Chondrocyte (in vitro differentiated cells): ENCODE results near the gene STK24. TPM values are rescaled to one million over a fixed set of nuclear protein-coding genes. Genes with fewer than 3 reads are reported as not detected.

Experiments
- DNase-seq: peaks from one replicate; pipeline ENCODE4 v3.0.0; 2021; ENCODE audit warnings: mixed read lengths, low spot score
- H3K27ac Mint-ChIP-seq: one replicate; pipeline ENCODE4 v1.8.0; 2021; ENCODE audit warnings: mild to moderate bottlenecking, moderate library complexity, mixed read lengths; ENCODE audit not compliant: unreplicated experiment
- H3K27me3 Mint-ChIP-seq: 2 replicates; pipeline ENCODE4 v1.8.0; 2021; ENCODE audit warnings: low read depth, mixed read lengths
- H3K36me3 Mint-ChIP-seq: 2 replicates; pipeline ENCODE4 v1.8.0; 2021; ENCODE audit warnings: low read depth, mixed read lengths
- H3K4me1 Mint-ChIP-seq: 2 replicates; pipeline ENCODE4 v1.8.0; 2021; ENCODE audit warnings: low read depth, mild to moderate bottlenecking, mixed read lengths
- H3K4me3 Mint-ChIP-seq: one replicate; pipeline ENCODE4 v1.8.0; 2021; ENCODE audit warnings: mild to moderate bottlenecking, moderate library complexity, mixed read lengths; ENCODE audit not compliant: unreplicated experiment
- H3K9me3 Mint-ChIP-seq: 2 replicates; pipeline ENCODE4 v1.8.0; 2021; ENCODE audit warnings: low read depth, mixed read lengths
- total RNA-seq: library from RNA; stranded (reverse); gene quantifications from 3 replicates; pipeline ENCODE4 v1.2.1, GENCODE V29; 2021
- TF ChIP-seq, protein P1 (sequence below): fragments of 200-600 bp; sonication (generic); IDR thresholded peaks from 2 replicates; pipeline ENCODE4 v1.5.0; 2021; ENCODE audit warnings: antibody characterized with exemption, mild to moderate bottlenecking, moderate library complexity

The STK24 gene
- total RNA-seq, 1 donor from 2014 or later = 100 TPM

DNA sequence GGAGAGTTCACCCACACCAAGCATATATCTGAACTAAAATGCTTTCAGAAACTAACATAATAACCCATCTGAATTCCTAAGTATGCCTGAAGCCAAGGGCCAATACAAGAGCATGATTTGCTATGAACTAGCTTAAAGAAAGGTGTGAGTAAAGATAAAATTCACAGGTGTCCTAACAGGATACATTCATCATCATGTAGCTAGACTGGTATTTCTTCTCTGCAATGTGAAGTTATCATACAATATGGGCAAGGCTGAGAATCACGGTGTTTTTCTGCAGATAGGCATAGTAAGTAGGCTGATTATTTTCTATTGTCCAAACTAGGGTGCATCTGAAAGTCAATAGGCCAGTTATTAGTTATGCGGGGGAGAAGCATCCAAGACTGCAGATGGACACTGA is 63.1 kb downstream of the STK24 start:
- TF ChIP-seq, protein P1, sequence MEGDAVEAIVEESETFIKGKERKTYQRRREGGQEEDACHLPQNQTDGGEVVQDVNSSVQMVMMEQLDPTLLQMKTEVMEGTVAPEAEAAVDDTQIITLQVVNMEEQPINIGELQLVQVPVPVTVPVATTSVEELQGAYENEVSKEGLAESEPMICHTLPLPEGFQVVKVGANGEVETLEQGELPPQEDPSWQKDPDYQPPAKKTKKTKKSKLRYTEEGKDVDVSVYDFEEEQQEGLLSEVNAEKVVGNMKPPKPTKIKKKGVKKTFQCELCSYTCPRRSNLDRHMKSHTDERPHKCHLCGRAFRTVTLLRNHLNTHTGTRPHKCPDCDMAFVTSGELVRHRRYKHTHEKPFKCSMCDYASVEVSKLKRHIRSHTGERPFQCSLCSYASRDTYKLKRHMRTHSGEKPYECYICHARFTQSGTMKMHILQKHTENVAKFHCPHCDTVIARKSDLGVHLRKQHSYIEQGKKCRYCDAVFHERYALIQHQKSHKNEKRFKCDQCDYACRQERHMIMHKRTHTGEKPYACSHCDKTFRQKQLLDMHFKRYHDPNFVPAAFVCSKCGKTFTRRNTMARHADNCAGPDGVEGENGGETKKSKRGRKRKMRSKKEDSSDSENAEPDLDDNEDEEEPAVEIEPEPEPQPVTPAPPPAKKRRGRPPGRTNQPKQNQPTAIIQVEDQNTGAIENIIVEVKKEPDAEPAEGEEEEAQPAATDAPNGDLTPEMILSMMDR = no peak
- H3K4me3 Mint-ChIP-seq = no peak overlapping the region
- H3K9me3 Mint-ChIP-seq = no peaks in the 10 kb centered on the region
- H3K36me3 Mint-ChIP-seq = peaks cover 8% of the 10 kb centered on the region
- no peak overlapping the region for H3K27ac Mint-ChIP-seq
- H3K27me3 Mint-ChIP-seq = no peaks in the 10 kb centered on the region
- no peak for DNase-seq
- H3K4me1 Mint-ChIP-seq = peaks cover 26% of the 10 kb centered on the region

DNA sequence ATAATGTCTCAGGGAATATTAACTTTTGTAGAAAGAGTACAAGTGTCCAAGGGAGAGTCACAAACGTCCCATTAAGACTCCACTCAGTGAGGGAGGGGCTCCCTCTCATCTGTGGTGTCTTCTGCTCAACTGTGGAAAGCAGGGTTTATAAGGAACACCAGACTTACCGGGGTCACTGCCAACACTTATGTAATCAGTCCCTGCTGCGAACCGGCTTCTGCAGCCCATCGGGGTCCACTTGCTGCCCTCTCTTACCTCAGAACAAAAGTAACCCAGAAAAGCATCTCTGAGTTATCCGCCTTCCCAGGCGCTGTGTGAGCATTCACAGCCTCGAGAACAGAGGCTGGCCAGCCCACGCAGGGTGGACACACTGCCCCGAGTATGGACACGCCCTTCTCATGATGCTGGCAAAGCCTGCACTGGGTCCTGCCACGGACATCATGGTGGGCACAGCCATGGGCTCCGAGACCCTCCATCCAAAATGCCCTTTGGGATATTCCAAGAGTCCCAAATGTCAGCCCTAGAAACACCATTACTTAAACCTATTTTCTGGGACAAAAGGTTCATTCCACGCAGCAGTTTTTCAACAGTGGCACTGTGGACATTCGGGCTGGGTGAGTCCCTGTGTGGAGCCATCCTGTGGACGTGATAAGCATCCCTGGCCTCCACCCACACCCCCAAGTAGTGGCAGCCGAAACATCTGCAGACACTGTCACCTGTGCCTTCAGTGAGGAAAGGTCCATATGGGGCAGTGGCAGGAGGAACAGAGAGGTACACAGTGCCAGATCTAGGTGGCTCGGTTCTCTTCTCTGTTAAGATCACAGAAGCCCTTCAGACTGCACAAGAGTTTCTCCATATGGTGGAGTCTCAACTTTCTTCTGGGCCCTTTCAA is 63.9 kb downstream of the STK24 start:
- TF ChIP-seq, protein P1 = no peak
- Mint-ChIP-seq H3K4me3 (no peak overlapping the region), H3K9me3 (no peaks in the 10 kb centered on the region), H3K27ac (no peak overlapping the region), H3K36me3 (peaks cover 5% of the 10 kb centered on the region), H3K4me1 (peaks cover 34% of the 10 kb centered on the region), H3K27me3 (no peaks in the 10 kb centered on the region)
- DNase-seq = no peak

DNA sequence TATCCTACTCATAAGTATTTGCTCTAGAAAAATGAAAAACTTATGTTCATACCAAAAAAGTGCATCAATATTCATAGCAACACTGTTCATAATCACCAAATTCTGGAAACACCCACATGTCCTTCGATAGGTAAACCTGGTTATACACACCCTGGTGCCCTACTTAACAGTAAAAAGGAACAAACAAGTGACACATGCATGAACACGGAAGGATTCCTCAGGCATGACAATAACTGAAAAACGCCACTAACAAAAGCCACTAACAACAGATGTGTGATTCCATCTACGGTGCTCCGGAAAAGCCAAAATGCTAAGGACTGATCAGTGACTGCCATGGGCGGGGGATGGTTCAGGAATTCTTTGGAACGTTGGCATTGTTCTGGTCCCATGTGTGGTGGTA is 65.5 kb downstream of the STK24 start:
- DNase-seq = no peak
- Mint-ChIP-seq H3K4me3 (no peak overlapping the region), H3K27me3 (no peaks in the 10 kb centered on the region), H3K9me3 (no peaks in the 10 kb centered on the region), H3K36me3 (peaks cover 1% of the 10 kb centered on the region), H3K4me1 (peaks cover 50% of the 10 kb centered on the region), H3K27ac (peak overlapping the region; percentile 49)
- TF ChIP-seq, protein P1 = no peak

DNA sequence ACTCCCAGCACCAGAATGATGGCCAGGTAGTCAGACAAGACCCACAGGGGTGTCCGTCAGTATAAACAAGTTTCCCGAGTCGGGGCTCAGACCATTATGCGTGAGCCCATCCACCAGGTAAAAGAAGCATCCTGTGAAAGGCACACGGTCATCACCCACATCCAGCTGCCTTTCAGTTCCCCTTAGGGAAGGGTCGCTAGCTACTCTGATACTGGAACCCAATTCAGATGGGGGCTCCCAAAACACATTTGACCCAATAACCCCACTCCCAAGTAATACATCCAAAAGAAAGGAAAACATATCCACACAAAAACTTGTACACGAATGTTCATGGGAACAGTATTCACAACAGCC is 66.8 kb downstream of the STK24 start:
- Mint-ChIP-seq H3K4me3 (no peak overlapping the region), H3K4me1 (peaks cover 60% of the 10 kb centered on the region), H3K9me3 (no peaks in the 10 kb centered on the region), H3K27ac (peak overlapping the region; percentile 97), H3K27me3 (no peaks in the 10 kb centered on the region), H3K36me3 (no peaks in the 10 kb centered on the region)
- TF ChIP-seq, protein P1 = no peak
- DNase-seq = no peak

DNA sequence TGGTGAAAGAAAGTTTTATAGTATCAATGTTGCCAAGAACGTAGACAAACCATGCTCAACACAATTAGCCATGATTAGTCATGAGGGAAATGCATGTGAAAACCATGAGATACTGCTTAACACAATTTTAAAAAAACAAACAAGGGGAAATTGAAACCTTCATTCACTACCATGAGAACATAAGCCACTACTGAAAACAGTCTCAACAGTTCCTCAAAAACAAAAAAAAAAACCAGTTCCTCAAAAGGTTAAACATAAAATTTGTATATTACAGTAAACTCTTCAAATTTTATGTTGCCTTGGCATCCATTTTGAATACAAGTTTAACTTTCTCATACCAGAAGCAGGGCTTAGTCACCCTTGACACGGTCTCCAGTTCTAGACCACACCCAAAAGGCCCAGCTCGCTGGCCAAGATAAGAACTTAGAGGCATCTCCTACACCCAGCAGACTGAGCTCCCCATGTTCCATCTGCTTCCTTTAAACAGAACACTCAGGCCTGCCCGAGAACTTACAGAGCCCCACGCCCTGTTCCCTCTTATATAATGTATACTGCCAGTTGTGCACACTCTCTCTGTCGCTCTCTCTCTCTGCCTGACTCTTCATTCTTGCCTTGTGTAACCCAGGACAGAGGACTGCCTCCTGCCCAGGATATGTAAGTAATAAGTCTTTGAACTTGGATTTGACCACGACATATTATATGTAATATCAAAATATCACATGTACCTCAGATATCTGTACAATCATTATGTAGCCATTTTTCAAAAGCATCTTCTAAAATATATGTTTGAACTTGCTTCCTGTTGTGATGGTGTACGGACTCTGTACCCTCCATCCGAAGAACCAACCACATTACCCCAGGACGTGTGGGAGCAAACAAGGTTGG is 67.4 kb downstream of the STK24 start:
- DNase-seq = no peak
- Mint-ChIP-seq H3K27ac (peak overlapping the region; percentile 97), H3K4me1 (peaks cover 66% of the 10 kb centered on the region)

More for the DNA sequence above, 67.4 kb downstream of the STK24 start:
- TF ChIP-seq, protein P1 = no peak
- Mint-ChIP-seq H3K36me3 (no peaks in the 10 kb centered on the region), H3K4me3 (no peak overlapping the region), H3K9me3 (no peaks in the 10 kb centered on the region), H3K27me3 (no peaks in the 10 kb centered on the region)
